ENCODE results near the gene MT1HL1.

- TF ChIP-seq CTCF (IDR thresholded peaks at IDR 0.05; ENCODE audit: low read depth, low read length, poor library complexity, severe bottlenecking), result no peak
- TF ChIP-seq EZH2phosphoT487 (IDR thresholded peaks at IDR 0.05; ENCODE audit: borderline replicate concordance, low read length), result no peak
These were observed 7.2 kb upstream of the MT1HL1 start for GRCh38 chr1:237011432-237011831.
